Osteoblast (primary cell): ENCODE data around the gene KLHDC3. TPM values are rescaled to one million over a fixed set of nuclear protein-coding genes. Genes with fewer than 3 reads are reported as not detected.

ENCODE experiments used
- DNase-seq: peaks from one replicate; pipeline ENCODE4 v3.0.0; 2011; ENCODE audit warnings: low spot score, mixed read lengths; ENCODE audit not compliant: insufficient read length; ENCODE audit errors: missing footprints
- H2AFZ ChIP-seq: 2 replicates; pipeline ENCODE4 v1.6.0; 2011; ENCODE audit warnings: mild to moderate bottlenecking, low read length
- H3K27ac ChIP-seq: 2 replicates; pipeline ENCODE4 v1.5.1; 2011; ENCODE audit warnings: mild to moderate bottlenecking, low read depth, low read length, moderate library complexity
- H3K27me3 ChIP-seq: 2 replicates; pipeline ENCODE4 v1.6.0; 2012; ENCODE audit warnings: mild to moderate bottlenecking, control low read depth, inconsistent platforms, low read length, moderate library complexity; ENCODE audit not compliant: insufficient read depth
- H3K36me3 ChIP-seq: 2 replicates; pipeline ENCODE4 v1.5.1; 2011; ENCODE audit warnings: mild to moderate bottlenecking, low read length, control low read depth, moderate library complexity; ENCODE audit not compliant: insufficient read depth
- H3K4me1 ChIP-seq: 2 replicates; pipeline ENCODE4 v1.5.1; 2011; ENCODE audit warnings: mild to moderate bottlenecking, low read length, control low read depth, moderate library complexity; ENCODE audit not compliant: insufficient read depth
- H3K4me2 ChIP-seq: 2 replicates; pipeline ENCODE4 v1.6.0; 2011; ENCODE audit warnings: mild to moderate bottlenecking, low read length; ENCODE audit not compliant: insufficient read depth
- H3K4me3 ChIP-seq: fragments of 200-600 bp; sonication (generic); 3 replicates; pipeline ENCODE4 v1.5.1; 2012; ENCODE audit warnings: mild to moderate bottlenecking, low read length, inconsistent platforms; ENCODE audit not compliant: insufficient read depth
- H3K79me2 ChIP-seq: 2 replicates; pipeline ENCODE4 v1.6.0; 2012; ENCODE audit warnings: mild to moderate bottlenecking, low read length, control low read depth, inconsistent platforms; ENCODE audit not compliant: insufficient read depth
- H3K9me3 ChIP-seq: 2 replicates; pipeline ENCODE4 v1.5.1; 2011; ENCODE audit warnings: low read depth, low read length, control low read depth
- H4K20me1 ChIP-seq: 2 replicates; pipeline ENCODE4 v1.6.0; 2012; ENCODE audit warnings: mild to moderate bottlenecking, low read length, control low read depth; ENCODE audit not compliant: insufficient read depth
- CTCF ChIP-seq: IDR thresholded peaks from 2 replicates; pipeline ENCODE4 v1.5.1; 2011; ENCODE audit warnings: mild to moderate bottlenecking, low read depth, low read length, moderate library complexity; ENCODE audit errors: extremely low read depth
- total RNA-seq: library from RNA; depleted of rRNA; stranded (reverse); fragments of >200 nt; gene quantifications from 2 replicates; pipeline ENCODE4 v1.2.3, GENCODE V29; 2012

The KLHDC3 gene
- total RNA-seq: 122 and 123 TPM in 2 replicates

GRCh38 chr6:43013843-43014433, at the start of gene KLHDC3, which contains the start of gene MEA1:
Gene KLHDC3 (plus strand): TSS chr6:43014249. CDS start chr6:43017193, 2,944 bp downstream.
Gene MEA1 (minus strand): TSS chr6:43013946. CDS start chr6:43013813, 133 bp downstream.
- H3K27me3 ChIP-seq: no peaks in the 10 kb centered on the region
- peak within 1 kb of the TSS; percentile 98 for H3K4me3 ChIP-seq
- H4K20me1 ChIP-seq: peaks cover 34% of the 10 kb centered on the region
- H2AFZ ChIP-seq: peak within 1 kb of the TSS; percentile 91
- H3K36me3 ChIP-seq: peaks cover 53% of the 10 kb centered on the region
- H3K9me3 ChIP-seq: no peaks in the 10 kb centered on the region
- TF ChIP-seq CTCF: no peak
- peaks cover 28% of the 10 kb centered on the region for H3K4me1 ChIP-seq
- DNase-seq: peak; percentile 100
- H3K4me2 ChIP-seq: peak within 1 kb of the TSS; percentile 95
- peak within 1 kb of the TSS; percentile 87 for H3K27ac ChIP-seq
- H3K79me2 ChIP-seq: peaks cover 85% of the 10 kb centered on the region

GRCh38 chr6:42966571-42966970, 47.5 kb upstream of the KLHDC3 start:
- H3K36me3 ChIP-seq: peaks cover 48% of the 10 kb centered on the region
- no peak for TF ChIP-seq CTCF

GRCh38 chr6:42967228-42967627, 46.8 kb upstream of the KLHDC3 start:
- Histone ChIP-seq H2AFZ (no peak overlapping the region), H3K27me3 (no peaks in the 10 kb centered on the region), H3K27ac (no peak overlapping the region), H3K9me3 (no peaks in the 10 kb centered on the region), H3K79me2 (no peaks in the 10 kb centered on the region), H3K36me3 (peaks cover 48% of the 10 kb centered on the region), H3K4me1 (peaks cover 6% of the 10 kb centered on the region), H3K4me2 (no peak overlapping the region), H4K20me1 (peaks cover 6% of the 10 kb centered on the region), H3K4me3 (no peak overlapping the region)
- DNase-seq: no peak
- no peak for TF ChIP-seq CTCF

More at GRCh38 chr6:42966571-42966970, 47.5 kb upstream of the KLHDC3 start:
- Histone ChIP-seq H3K27me3 (no peaks in the 10 kb centered on the region), H3K4me2 (no peak overlapping the region), H3K9me3 (no peaks in the 10 kb centered on the region), H3K4me1 (peaks cover 6% of the 10 kb centered on the region), H3K4me3 (no peak overlapping the region), H3K79me2 (no peaks in the 10 kb centered on the region), H4K20me1 (peaks cover 6% of the 10 kb centered on the region), H2AFZ (no peak overlapping the region), H3K27ac (no peak overlapping the region)
- no peak for DNase-seq

GRCh38 chr6:42968126-42968701, 45.8 kb upstream of the KLHDC3 start:
- H3K4me2 ChIP-seq: no peak overlapping the region
- DNase-seq: no peak
- peaks cover 6% of the 10 kb centered on the region for H3K4me1 ChIP-seq
- peaks cover 45% of the 10 kb centered on the region for H3K36me3 ChIP-seq
- H3K27me3 ChIP-seq: no peaks in the 10 kb centered on the region
- peaks cover 6% of the 10 kb centered on the region for H4K20me1 ChIP-seq
- TF ChIP-seq CTCF: no peak
- H3K79me2 ChIP-seq: no peaks in the 10 kb centered on the region
- H3K27ac ChIP-seq: no peak overlapping the region
- no peaks in the 10 kb centered on the region for H3K9me3 ChIP-seq
- H3K4me3 ChIP-seq: no peak overlapping the region
- no peak overlapping the region for H2AFZ ChIP-seq
